Panc1 (cell line): ENCODE data around the gene RIN2. TPM values are rescaled to one million over a fixed set of nuclear protein-coding genes. Genes with fewer than 3 reads are reported as not detected.

Experiments
- ATAC-seq: fragments of 200-7000 bp; cut with Tn5 transposase; 2 replicates; pipeline ENCODE4 v1.9.1; 2020; ENCODE audit warnings: mild to moderate bottlenecking, moderate library complexity
- BruUV-seq: library from RNA; stranded (reverse); fragments of 400-500 nt; replicated peaks from 2 replicates; lab custom pipeline; 2021; lab: Mats Ljungman, UMichigan
- CTCF ChIA-PET: fragments of 300-600 bp; sonication (Branson Sonifier 250); formaldehyde crosslinking; loops from one replicate; lab custom pipeline; 2022; ENCODE audit warnings: antibody characterized with exemption; lab: Charles Lee
- POLR2A ChIA-PET: fragments of 300-600 bp; sonication (Branson Sonifier 250); formaldehyde crosslinking; loops from one replicate; lab custom pipeline; 2022; ENCODE audit warnings: antibody characterized with exemption; lab: Charles Lee
- DNase-seq: peaks from one replicate; pipeline ENCODE4 v3.0.0-alpha.2; 2010; ENCODE audit warnings: low read depth, low spot score
- H3K27ac ChIP-seq: 2 replicates; pipeline ENCODE4 v1.5.1; 2011; ENCODE audit warnings: mild to moderate bottlenecking, low read length, inconsistent platforms
- H3K27me3 ChIP-seq: fragments of 200-500 bp; sonication (Bioruptor generic); 2 replicates; pipeline ENCODE4 v1.6.0; 2014; ENCODE audit warnings: low read length, inconsistent platforms; ENCODE audit not compliant: control insufficient read depth, insufficient read depth
- H3K36me3 ChIP-seq: fragments of 200-500 bp; sonication (Bioruptor generic); 2 replicates; pipeline ENCODE4 v1.5.1; 2014; ENCODE audit warnings: inconsistent platforms, mild to moderate bottlenecking, low read length, moderate library complexity; ENCODE audit not compliant: control insufficient read depth, insufficient read depth
- H3K4me1 ChIP-seq: 2 replicates; pipeline ENCODE4 v1.5.1; 2011; ENCODE audit warnings: inconsistent platforms, mild to moderate bottlenecking, low read length, moderate library complexity; ENCODE audit not compliant: control insufficient read depth, insufficient read depth
- H3K4me3 ChIP-seq, 2 experiments: 2 replicates each; pipeline ENCODE4 v1.5.1; 2011 to 2012; ENCODE audit warnings: low read depth in 2 of 2, low read length in 2 of 2, mild to moderate bottlenecking in 2 of 2, inconsistent platforms in 1 of 2, moderate library complexity in 1 of 2
- H3K9me3 ChIP-seq: fragments of 200-500 bp; sonication (Bioruptor generic); 2 replicates; pipeline ENCODE4 v1.5.1; 2014; ENCODE audit warnings: low read depth, mild to moderate bottlenecking, inconsistent platforms, low read length, moderate library complexity; ENCODE audit not compliant: control insufficient read depth, insufficient read depth
- CTCF ChIP-seq: fragments of 450-650 bp; IDR thresholded peaks from 2 replicates; pipeline ENCODE4 v1.5.1; 2017; ENCODE audit warnings: mild to moderate bottlenecking
- POLR2AphosphoS5 ChIP-seq: IDR thresholded peaks from 2 replicates; pipeline ENCODE4 v1.6.1; 2012; ENCODE audit warnings: mild to moderate bottlenecking, low read depth, low read length, moderate library complexity
- REST ChIP-seq, 2 experiments: IDR thresholded peaks; 2 replicates each; pipeline ENCODE4 v1.6.1; 2011 to 2012; ENCODE audit warnings: low read depth in 2 of 2, control low read depth in 1 of 2, low read length in 1 of 2, mild to moderate bottlenecking in 1 of 2, moderate library complexity in 1 of 2; ENCODE audit not compliant: insufficient read depth in 1 of 2
- SIN3A ChIP-seq: IDR thresholded peaks from 2 replicates; pipeline ENCODE4 v1.6.1; 2012; ENCODE audit warnings: low read depth, mild to moderate bottlenecking, low read length, moderate library complexity, borderline replicate concordance; ENCODE audit not compliant: insufficient read depth
- TCF7L2 ChIP-seq: IDR thresholded peaks from 2 replicates; pipeline ENCODE4 v1.6.1; 2011; ENCODE audit warnings: mild to moderate bottlenecking, low read depth, low read length, inconsistent platforms
- in situ Hi-C: cut with HindIII; loops from 2 replicates; pipeline ENCODE4 v1.10.0; 2016; ENCODE audit warnings: low sequenced_read_pairs, low pct_unique_long_range_greater_than_20kb
- intact Hi-C: fragments of 100-400 bp; cut with micrococcal nuclease; formaldehyde crosslinking; loops from one replicate; pipeline ENCODE4 v1.10.0; 2022; ENCODE audit not compliant: unreplicated experiment
- total RNA-seq: library from RNA; stranded (reverse); gene quantifications from one replicate; pipeline ENCODE4 v1.2.1, GENCODE V29; 2021; ENCODE audit not compliant: unreplicated experiment

The RIN2 gene
- total RNA-seq, 1 experiment from 2014 or later = 25.0 TPM

- ATAC-seq (no peak), DNase-seq (no peak)
- ChIA-PET POLR2A (no interaction called here), CTCF (no interaction called here)
- no peaks in the 10 kb centered on the region for H3K9me3 ChIP-seq
- TF ChIP-seq TCF7L2 (no peak), CTCF (no peak), SIN3A (no peak), POLR2AphosphoS5 (no peak), REST (IDR thresholded peaks at IDR 0.05; ENCODE audit: insufficient read depth in 1 of 2, low read depth in 2 of 2, low read length in 1 of 2) (no peak)
- intact Hi-C loops (no loop called here), in situ Hi-C loops (no loop called here)
- H3K27me3 ChIP-seq = no peaks in the 10 kb centered on the region
- no peak overlapping the region for H3K27ac ChIP-seq
- no peaks in the 10 kb centered on the region for H3K4me1 ChIP-seq
- BruUV-seq = no TSS peak
- no peak overlapping the region for H3K4me3 ChIP-seq
- H3K36me3 ChIP-seq = no peaks in the 10 kb centered on the region
Measured at GRCh38 chr20:19725814-19726525, 32.1 kb upstream of the RIN2 start.

GRCh38 chr20:19727251-19727847, 30.7 kb upstream of the RIN2 start:
- intact Hi-C loops (no loop called here), in situ Hi-C loops (no loop called here)
- no peak for DNase-seq
- Histone ChIP-seq H3K27ac (no peak overlapping the region), H3K9me3 (no peaks in the 10 kb centered on the region), H3K27me3 (no peaks in the 10 kb centered on the region), H3K4me3 (no peak overlapping the region), H3K4me1 (no peaks in the 10 kb centered on the region), H3K36me3 (no peaks in the 10 kb centered on the region)
- ATAC-seq = no peak
- no peak for TF ChIP-seq TCF7L2
- TF ChIP-seq CTCF = no peak
- no peak for TF ChIP-seq POLR2AphosphoS5
- no peak for TF ChIP-seq SIN3A
- no peak for TF ChIP-seq REST (IDR thresholded peaks at IDR 0.05; ENCODE audit: insufficient read depth in 1 of 2, low read depth in 2 of 2, low read length in 1 of 2)
- CTCF ChIA-PET = no interaction called here
- POLR2A ChIA-PET = no interaction called here
- no TSS peak for BruUV-seq
